GM21786 (cell line): ENCODE measurements around the gene GREM1.

ENCODE experiments used
- ATAC-seq: cut with Tn5 transposase; IDR thresholded peaks from one replicate; pipeline ENCODE4 v1.9.1; 2021; ENCODE audit not compliant: unreplicated experiment

The GREM1 gene

DNA sequence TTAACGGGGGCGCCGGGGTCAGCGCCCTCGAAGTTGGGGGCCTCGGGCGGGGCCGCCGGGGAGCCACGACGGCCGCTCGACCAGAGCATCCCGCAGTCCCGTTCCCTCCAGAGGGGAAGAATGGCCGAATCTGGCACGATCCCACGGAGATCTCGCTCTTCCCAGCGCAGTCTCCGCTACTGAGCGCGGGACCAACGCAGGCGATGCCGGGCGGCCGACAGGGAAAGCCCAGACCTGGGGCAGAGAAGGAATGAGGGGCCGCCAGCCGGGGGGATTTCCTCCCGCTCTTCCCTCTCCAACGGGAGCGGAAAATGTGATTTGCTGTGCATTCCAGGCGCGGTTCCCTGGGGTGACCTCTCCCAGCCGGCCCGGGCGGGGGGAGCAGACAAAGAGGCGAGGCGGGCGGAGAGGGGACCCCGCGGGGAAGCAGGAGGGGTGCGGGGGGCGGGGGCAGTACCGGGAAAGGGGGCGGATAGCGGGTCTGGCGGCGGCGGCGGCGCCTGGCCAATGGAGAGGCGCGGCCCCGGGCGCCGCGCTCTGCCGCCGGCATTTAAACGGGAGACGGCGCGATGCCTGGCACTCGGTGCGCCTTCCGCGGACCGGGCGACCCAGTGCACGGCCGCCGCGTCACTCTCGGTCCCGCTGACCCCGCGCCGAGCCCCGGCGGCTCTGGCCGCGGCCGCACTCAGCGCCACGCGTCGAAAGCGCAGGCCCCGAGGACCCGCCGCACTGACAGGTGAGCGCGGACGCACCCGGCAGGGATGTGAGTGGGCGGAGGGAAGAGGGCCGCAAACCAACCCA, at the start of gene GREM1:
Gene GREM1, plus strand, starts transcription at position 579 of the 801 bp plus-strand sequence. CDS start 12,687 bp downstream, outside the sequence.
- no peak for ATAC-seq

GRCh38 chr15:32668942-32669341, 48.9 kb upstream of the GREM1 start:
- ATAC-seq = no peak

DNA sequence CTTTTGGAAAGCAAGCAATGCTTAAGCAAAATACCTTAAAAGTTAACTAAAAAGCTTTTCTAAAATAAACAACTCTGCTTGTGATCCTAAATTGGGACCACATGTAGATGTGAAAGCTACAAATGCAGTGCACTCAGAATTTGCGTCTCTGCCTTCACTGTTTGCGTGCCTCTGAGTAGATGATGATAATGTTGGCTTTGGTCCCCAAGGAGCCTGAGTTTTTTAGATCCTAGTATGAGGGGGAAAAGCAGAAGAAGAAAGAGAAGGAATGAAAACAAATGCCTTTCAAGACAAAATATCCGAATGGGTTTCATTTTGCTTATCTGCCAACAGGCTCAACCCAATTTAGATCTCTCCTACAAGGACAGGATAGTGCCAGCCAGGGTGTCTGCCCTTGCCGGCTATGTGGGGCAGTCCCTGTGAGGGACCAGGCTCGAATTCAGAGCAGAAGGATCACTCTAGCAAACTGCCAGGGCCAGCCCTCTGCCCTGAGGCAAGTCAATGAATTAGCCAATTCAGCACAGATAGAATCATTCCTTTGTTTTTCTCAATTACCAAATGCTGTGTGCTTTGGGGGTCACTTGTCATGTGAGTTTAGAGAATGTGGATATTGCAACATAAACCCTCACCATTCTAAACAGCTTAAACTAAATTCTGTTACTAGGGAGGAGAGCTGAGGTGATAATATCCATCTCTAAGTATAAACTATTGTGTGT, 47.8 kb upstream of the GREM1 start:
- no peak for ATAC-seq

DNA sequence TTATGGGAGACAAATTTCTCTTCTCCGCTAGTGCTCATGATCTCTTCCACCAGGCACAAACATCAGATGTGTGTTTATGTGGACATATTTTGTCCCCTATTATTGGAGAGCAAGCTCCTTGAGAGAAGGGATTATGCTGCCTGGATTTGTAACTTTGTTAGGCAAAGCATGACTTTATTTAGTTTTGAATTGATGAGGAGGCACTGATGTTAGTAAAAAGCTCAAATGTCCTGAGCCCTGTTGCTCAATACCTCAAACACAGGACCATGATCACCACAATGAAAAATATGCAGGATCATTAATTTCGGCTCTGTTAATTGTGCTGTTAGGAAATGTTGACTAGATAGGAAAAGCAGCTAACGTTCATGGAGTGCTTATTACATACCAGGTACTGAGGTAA, 47.2 kb upstream of the GREM1 start:
- ATAC-seq = no peak

DNA sequence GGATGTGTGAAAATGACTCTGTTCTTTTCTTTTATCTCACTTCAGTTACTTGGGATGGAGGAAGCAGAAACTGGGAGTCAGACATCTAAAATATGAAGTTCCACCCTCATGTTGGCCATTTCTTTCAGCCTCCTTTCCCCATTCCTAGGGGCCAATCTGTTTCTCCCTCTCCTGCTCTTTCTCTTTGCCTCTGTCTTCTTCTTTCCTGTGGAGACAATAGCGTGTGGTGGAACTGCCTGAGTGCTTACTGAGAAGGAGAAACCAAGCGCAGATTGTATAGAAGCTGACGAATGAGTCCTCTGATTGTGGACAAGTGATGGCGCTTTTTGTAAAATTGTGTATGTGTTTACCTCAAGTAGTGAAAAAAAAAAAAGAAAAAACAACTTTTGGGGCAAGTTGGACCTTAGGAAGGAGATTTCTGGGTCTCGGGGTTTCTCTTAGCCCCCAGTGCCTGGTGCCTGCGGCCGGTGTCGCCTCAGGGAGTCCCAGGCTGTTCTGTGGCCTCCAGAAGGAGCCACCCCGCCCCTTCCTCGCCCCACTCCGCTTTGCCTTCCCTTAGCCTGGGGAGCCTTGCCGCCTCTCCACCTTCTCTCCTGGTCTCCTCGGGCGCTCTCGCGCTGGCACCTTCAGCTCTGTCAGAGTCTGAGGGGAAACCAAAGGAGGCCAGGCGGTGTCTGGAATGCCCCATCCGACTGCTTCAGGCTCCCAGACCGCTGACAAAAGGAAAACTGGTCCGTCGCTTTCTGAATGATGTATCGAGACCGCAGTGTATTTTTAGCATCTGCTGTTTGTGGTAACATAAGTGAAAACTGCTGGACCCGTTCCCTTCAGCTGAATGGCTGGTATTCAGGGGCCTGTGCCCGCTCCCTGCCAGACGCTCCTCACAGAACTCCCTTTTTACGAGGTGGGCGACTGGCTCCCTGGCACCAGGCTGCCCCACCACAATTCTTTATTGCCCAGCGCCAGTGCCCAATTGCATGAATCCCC, 46.2 kb upstream of the GREM1 start:
- ATAC-seq = no peak

DNA sequence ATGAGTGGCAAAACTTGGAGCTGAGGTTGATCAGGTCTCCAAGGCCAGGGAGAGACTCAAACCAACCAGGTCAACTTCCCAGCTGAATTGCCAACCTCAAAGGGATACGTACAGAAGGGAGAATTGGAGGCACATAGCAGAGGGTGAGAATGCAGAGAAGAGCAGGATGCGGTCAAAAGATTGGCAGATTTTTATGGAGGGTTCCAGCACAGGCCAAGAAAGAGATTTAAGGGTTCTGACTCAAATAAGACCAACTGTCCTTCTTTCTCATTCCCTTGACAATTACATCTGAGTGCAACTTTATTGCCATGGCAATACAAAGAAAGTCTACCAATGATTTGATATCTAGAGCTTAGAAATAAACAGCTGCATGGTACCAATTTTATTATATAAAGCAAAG, 43.1 kb upstream of the GREM1 start:
- no peak for ATAC-seq

DNA sequence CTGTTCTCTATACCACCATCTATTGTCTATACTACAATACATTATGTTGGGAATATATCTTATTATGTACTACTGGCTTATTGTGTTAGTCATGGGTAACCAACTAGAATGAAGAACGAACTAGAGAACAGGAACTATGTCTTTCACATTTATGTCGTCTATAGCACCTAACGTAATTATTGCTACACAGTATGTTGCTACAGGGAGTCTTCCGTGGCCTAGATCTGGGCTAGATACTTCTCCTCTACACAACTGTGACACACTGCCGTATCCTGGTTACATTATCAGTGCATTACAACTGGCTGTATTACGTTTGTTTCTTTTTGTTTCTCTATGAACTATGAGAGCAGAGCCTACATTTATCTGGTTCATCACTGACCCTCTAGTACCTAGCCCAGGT, 42.3 kb upstream of the GREM1 start:
- no peak for ATAC-seq

- ATAC-seq = no peak
These were observed 41.6 kb upstream of the GREM1 start for GRCh38 chr15:32676169-32676568.

GRCh38 chr15:32677238-32677750, 40.5 kb upstream of the GREM1 start:
- no peak for ATAC-seq

- no peak for ATAC-seq
These were observed 38.5 kb upstream of the GREM1 start for GRCh38 chr15:32679298-32679690.

DNA sequence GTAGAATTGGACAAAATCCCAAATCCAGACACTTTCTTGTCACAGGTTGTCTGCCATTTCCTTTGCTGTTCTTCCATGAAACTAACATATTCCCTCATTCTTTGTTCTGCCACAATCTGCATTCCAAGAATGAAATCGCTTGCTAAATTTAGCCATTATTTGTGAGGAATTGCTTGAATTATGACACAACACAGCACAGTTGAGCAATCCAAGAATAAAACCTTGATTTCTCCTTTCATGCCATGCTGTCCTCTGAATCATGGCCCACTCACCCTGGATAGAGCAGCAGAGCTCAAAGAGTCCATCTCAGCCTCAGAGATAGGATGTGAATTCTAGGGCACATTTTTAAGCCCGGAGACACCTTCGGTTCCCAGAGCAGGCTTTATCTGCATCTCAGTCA, 35.2 kb upstream of the GREM1 start:
- no peak for ATAC-seq

DNA sequence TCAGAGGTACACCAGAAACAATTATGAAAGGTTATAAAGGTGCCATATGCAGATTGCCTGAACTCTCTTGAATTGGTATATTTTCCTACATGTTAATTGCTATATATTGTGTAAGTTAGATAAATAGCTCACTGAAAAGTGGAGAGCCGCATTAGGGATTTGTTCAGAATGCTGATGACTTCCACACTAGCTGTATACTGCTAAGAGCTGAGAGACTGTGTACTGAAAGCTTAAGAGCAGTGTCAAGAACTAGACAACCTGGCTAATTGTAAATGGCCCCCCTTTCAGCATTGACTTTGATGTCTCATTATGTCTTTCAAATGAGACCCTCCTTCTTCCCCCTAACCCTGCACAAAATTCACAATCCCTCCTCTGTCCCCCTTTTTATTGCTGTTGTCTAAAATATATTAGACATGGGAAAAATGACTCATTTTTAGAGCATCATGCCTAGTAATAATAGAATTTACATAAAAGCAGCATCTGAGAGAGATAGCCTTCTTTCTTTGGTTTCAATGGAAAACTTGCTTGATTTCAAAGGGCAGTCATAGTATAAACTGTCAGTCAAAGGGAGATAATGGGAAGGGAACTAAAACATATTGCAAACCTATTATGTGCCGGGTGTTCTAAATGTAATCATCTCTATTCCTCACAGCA, 34.7 kb upstream of the GREM1 start:
- ATAC-seq = no peak

- ATAC-seq = no peak
These were observed 33.8 kb upstream of the GREM1 start for GRCh38 chr15:32683906-32684584.

DNA sequence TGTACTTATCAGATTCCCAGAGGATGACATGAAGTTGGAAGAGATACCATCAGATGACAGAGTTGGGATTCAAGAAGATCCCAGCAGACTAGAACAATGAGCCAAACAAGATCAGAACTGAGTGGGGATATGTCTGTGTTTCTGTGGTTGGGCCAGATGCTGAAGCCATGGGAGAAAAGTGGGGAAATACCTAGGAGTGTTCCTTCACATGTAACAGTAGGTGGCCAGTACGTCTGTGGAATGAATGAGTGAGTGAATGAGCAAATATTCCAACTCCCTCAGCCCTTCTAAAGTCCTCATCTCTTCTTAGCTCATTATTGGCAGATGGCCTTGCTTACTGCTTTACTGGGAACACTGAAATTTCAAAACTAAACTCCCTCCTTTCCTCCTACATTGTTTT, 32.2 kb upstream of the GREM1 start:
- ATAC-seq = no peak

- ATAC-seq = no peak
These were observed 30.2 kb upstream of the GREM1 start for GRCh38 chr15:32687556-32687955.

GRCh38 chr15:32688151-32688639, 29.6 kb upstream of the GREM1 start:
- ATAC-seq = no peak

GRCh38 chr15:32690941-32691688, 26.7 kb upstream of the GREM1 start:
- no peak for ATAC-seq

GRCh38 chr15:32691689-32692038, 26.1 kb upstream of the GREM1 start:
- no peak for ATAC-seq

DNA sequence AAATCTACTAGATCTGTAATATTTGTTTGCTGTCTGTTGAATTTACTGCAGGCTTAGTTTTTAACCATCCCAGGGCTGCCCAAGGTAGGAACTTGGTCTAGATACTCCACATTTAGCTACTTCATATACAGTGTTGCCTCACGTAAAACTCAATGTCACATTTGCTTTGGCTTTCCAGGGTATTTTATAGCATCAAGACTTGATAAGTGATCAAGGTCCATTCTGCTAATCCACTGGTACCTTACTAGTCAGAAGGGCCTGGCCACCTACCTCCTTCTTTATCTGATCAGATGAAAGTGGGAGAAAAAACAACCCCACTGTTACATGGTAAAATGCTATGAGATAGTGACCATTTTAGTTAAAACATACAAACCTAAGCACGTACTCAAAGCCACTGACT, 25.5 kb upstream of the GREM1 start:
- no peak for ATAC-seq
